ENCODE measurements around the gene SOX5. TPM values are rescaled to one million over a fixed set of nuclear protein-coding genes. Genes with fewer than 3 reads are reported as not detected.

The SOX5 gene
- under 1 TPM in 2 of 3 donors, not detected in 1; 0.80 to 0.95 TPM for total RNA-seq
- total RNA-seq (2013) = 24.2 TPM

- H3K27ac ChIP-seq (ENCODE audit: low read length) = no peak within 1 kb of the TSS
- TF ChIP-seq CTCF (IDR thresholded peaks at IDR 0.05) = no peak
- no peaks in the 10 kb centered on the region for H3K36me3 Mint-ChIP-seq
- H3K27ac Mint-ChIP-seq = no peak within 1 kb of the TSS
- H3K36me3 ChIP-seq (ENCODE audit: control insufficient read depth, insufficient read depth, low read length) = no peaks in the 10 kb centered on the region
- WGBS (ENCODE audit: insufficient coverage) = 8% methylated on average over 9 of the region's 13 CpGs
- H3K4me1 Mint-ChIP-seq = no peaks in the 10 kb centered on the region
- intact Hi-C loops (cut with micrococcal nuclease) = no loop called here
- no peaks in the 10 kb centered on the region for H3K9me3 Mint-ChIP-seq
- no peaks in the 10 kb centered on the region for H3K27me3 Mint-ChIP-seq (ENCODE audit: low read depth in 2 of 2)
- H3K4me1 ChIP-seq (ENCODE audit: control insufficient read depth, insufficient read depth, low read length) = no peaks in the 10 kb centered on the region
- DNase-seq (no peak), ATAC-seq (no peak)
- no peak within 1 kb of the TSS for H3K4me3 ChIP-seq (ENCODE audit: low read length)
- H3K4me3 Mint-ChIP-seq = no peak within 1 kb of the TSS
- no peaks in the 10 kb centered on the region for H3K9me3 ChIP-seq (ENCODE audit: control insufficient read depth, insufficient read depth, low read length)
- H3K27me3 ChIP-seq (ENCODE audit: control insufficient read depth, insufficient read depth, low read length) = peaks cover 9% of the 10 kb centered on the region
These were observed at the start of gene SOX5 for GRCh38 chr12:23949348-23950209. TSS of gene SOX5 (minus strand) at chr12:23949670. CDS start at chr12:23949601, 69 bp downstream.

GRCh38 chr12:23987046-23987445 lies 37.6 kb upstream of the SOX5 start:
- Histone ChIP-seq H3K9me3 (ENCODE audit: control insufficient read depth, insufficient read depth, low read length) (no peaks in the 10 kb centered on the region), H3K27me3 (ENCODE audit: control insufficient read depth, insufficient read depth, low read length) (no peaks in the 10 kb centered on the region), H3K4me3 (ENCODE audit: low read length) (no peak overlapping the region), H3K27ac (ENCODE audit: low read length) (no peak overlapping the region), H3K36me3 (ENCODE audit: control insufficient read depth, insufficient read depth, low read length) (no peaks in the 10 kb centered on the region), H3K4me1 (ENCODE audit: control insufficient read depth, insufficient read depth, low read length) (no peaks in the 10 kb centered on the region)
- Mint-ChIP-seq H3K27ac (no peak overlapping the region), H3K9me3 (peaks cover 9 to 14% of the 10 kb centered on the region in 2 donors), H3K4me3 (no peak overlapping the region), H3K4me1 (no peaks in the 10 kb centered on the region), H3K27me3 (ENCODE audit: low read depth in 2 of 2) (no peaks in the 10 kb centered on the region), H3K36me3 (no peaks in the 10 kb centered on the region)
- 89% methylated on average over 1 of the region's 1 CpG for WGBS (ENCODE audit: insufficient coverage)
- no peak for TF ChIP-seq CTCF (IDR thresholded peaks at IDR 0.05)
- ATAC-seq (no peak), DNase-seq (no peak)
- intact Hi-C loops (cut with micrococcal nuclease) = no loop called here

GRCh38 chr12:23980826-23981225 lies 31.4 kb upstream of the SOX5 start:
- Histone ChIP-seq H3K27ac (ENCODE audit: low read length) (no peak overlapping the region), H3K9me3 (ENCODE audit: control insufficient read depth, insufficient read depth, low read length) (no peaks in the 10 kb centered on the region), H3K4me1 (ENCODE audit: control insufficient read depth, insufficient read depth, low read length) (no peaks in the 10 kb centered on the region), H3K27me3 (ENCODE audit: control insufficient read depth, insufficient read depth, low read length) (no peaks in the 10 kb centered on the region), H3K36me3 (ENCODE audit: control insufficient read depth, insufficient read depth, low read length) (no peaks in the 10 kb centered on the region), H3K4me3 (ENCODE audit: low read length) (no peak overlapping the region)
- TF ChIP-seq CTCF (IDR thresholded peaks at IDR 0.05) = no peak
- 81% methylated on average over 3 of the region's 3 CpGs for WGBS (ENCODE audit: insufficient coverage)
- H3K4me1 Mint-ChIP-seq = no peaks in the 10 kb centered on the region
- H3K9me3 Mint-ChIP-seq = peaks cover 0 to 2% of the 10 kb centered on the region in 2 donors
- no peak for ATAC-seq
- no peak overlapping the region for H3K4me3 Mint-ChIP-seq
- H3K36me3 Mint-ChIP-seq = no peaks in the 10 kb centered on the region
- H3K27me3 Mint-ChIP-seq (ENCODE audit: low read depth in 2 of 2) = no peaks in the 10 kb centered on the region
- DNase-seq = no peak
- intact Hi-C loops (cut with micrococcal nuclease) = no loop called here
- H3K27ac Mint-ChIP-seq = no peak overlapping the region

All from natural killer cell (primary cell).